ENCODE measurements around the gene RPL37. TPM values are rescaled to one million over a fixed set of nuclear protein-coding genes. Genes with fewer than 3 reads are reported as not detected.

RPL37 gene
- total and polyA plus RNA-seq, 9 of the 15 experiments (the other 6 are each of a cell fraction or from before 2014, with no cell fraction given), result 2,342 to 7,963 (median 4,091) TPM

GRCh38 chr5:40834849-40835787 is at the start of gene RPL37 (continued):
- no peak for TF ChIP-seq ZNF347 (CRISPR knock-in tag; IDR thresholded peaks at IDR 0.05; ENCODE audit: low read depth)
- TF ChIP-seq MEF2D (tag; conservative IDR thresholded peaks at IDR 0.05; ENCODE audit: low read depth), result peak; percentile 71; the same call in 1 of the 2 replicates
- peak; percentile 84 for TF ChIP-seq MBD2 (IDR thresholded peaks at IDR 0.05; ENCODE audit: borderline replicate concordance, low read depth)
- no peak for TF ChIP-seq TSHZ1 (CRISPR knock-in tag; IDR thresholded peaks at IDR 0.05)
- TF ChIP-seq MYBL2 (IDR thresholded peaks at IDR 0.05; ENCODE audit: low read depth), result no peak
- TF ChIP-seq MYBL2 (CRISPR knock-in tag; IDR thresholded peaks at IDR 0.05; ENCODE audit: borderline replicate concordance), result no peak
- TF ChIP-seq RAD51 (IDR thresholded peaks at IDR 0.05; ENCODE audit: borderline replicate concordance, low read depth), result peak; percentile 34; the same call in 1 of the 2 replicates
- TF ChIP-seq NCOA1 (IDR thresholded peaks at IDR 0.05; ENCODE audit: low read depth), result peak; percentile 99
- TF ChIP-seq AFF1 (IDR thresholded peaks at IDR 0.05; ENCODE audit: low read depth in 1 of 2, partially characterized antibody in 2 of 2), result peak; percentile 71 to 85
- peak; percentile 81 to 88 for TF ChIP-seq ETV6 (IDR thresholded peaks at IDR 0.05; ENCODE audit: borderline replicate concordance in 1 of 2, low read depth in 2 of 2, low read length in 1 of 2)
- peak; percentile 19; the same call in 1 of the 2 replicates for TF ChIP-seq ETV6 (CRISPR knock-in tag; IDR thresholded peaks at IDR 0.05; ENCODE audit: borderline replicate concordance)
- TF ChIP-seq ZFP30 (CRISPR knock-in tag; IDR thresholded peaks at IDR 0.05; ENCODE audit: borderline replicate concordance), result no peak
- no peak for TF ChIP-seq USF1 (CRISPR knock-in tag; IDR thresholded peaks at IDR 0.05)
- peak; percentile 81 for TF ChIP-seq SIN3B (IDR thresholded peaks at IDR 0.05; ENCODE audit: low read depth)
- TF ChIP-seq ZFPM2 (CRISPR knock-in tag; IDR thresholded peaks at IDR 0.05), result no peak
- TF ChIP-seq ZNF282 (CRISPR knock-in tag; IDR thresholded peaks at IDR 0.05), result no peak
- TF ChIP-seq SRSF1 (IDR thresholded peaks at IDR 0.05; ENCODE audit: low read depth, low read length), result no peak
